NT2/D1 (cell line): ENCODE data around the gene ODAPH.

ENCODE experiments used
- DNase-seq: peaks from one replicate; pipeline ENCODE4 v3.0.0-alpha.2; 2011; ENCODE audit warnings: low read depth, low spot score
- H3K27me3 ChIP-seq: 2 replicates; pipeline ENCODE4 v1.6.0; 2011; ENCODE audit warnings: mild to moderate bottlenecking; ENCODE audit not compliant: insufficient read length, insufficient read depth
- H3K36me3 ChIP-seq: 2 replicates; pipeline ENCODE4 v1.6.1; 2011; ENCODE audit warnings: mild to moderate bottlenecking, low read length, mixed read lengths; ENCODE audit not compliant: insufficient read depth, insufficient read length
- H3K4me1 ChIP-seq: 2 replicates; pipeline ENCODE4 v1.5.1; 2011; ENCODE audit not compliant: insufficient read depth, insufficient read length
- H3K4me3 ChIP-seq: 2 replicates; pipeline ENCODE4 v1.5.1; 2011; ENCODE audit warnings: low read depth; ENCODE audit not compliant: insufficient read length
- H3K9ac ChIP-seq: 2 replicates; pipeline ENCODE4 v1.6.0; 2011; ENCODE audit warnings: low read depth; ENCODE audit not compliant: insufficient read length
- H3K9me3 ChIP-seq: 2 replicates; pipeline ENCODE4 v1.5.1; 2011; ENCODE audit warnings: mild to moderate bottlenecking, low read length; ENCODE audit not compliant: insufficient read depth
- SUZ12 ChIP-seq: IDR thresholded peaks from 2 replicates; pipeline ENCODE4 v1.6.1; 2011; ENCODE audit not compliant: insufficient read length, insufficient read depth; ENCODE audit errors: extremely low read depth
- YY1 ChIP-seq: IDR thresholded peaks from 2 replicates; pipeline ENCODE4 v1.6.1; 2011; ENCODE audit not compliant: insufficient read length, insufficient read depth
- ZNF274 ChIP-seq: IDR thresholded peaks from 2 replicates; pipeline ENCODE4 v1.6.1; 2011; ENCODE audit warnings: mild to moderate bottlenecking, low read depth, low read length

ODAPH gene

GRCh38 chr4:75593393-75593792 lies 37.5 kb downstream of the ODAPH start:
- Histone ChIP-seq H3K4me3 (no peak overlapping the region), H3K9me3 (no peaks in the 10 kb centered on the region), H3K9ac (no peak overlapping the region), H3K36me3 (no peaks in the 10 kb centered on the region), H3K4me1 (no peaks in the 10 kb centered on the region), H3K27me3 (no peaks in the 10 kb centered on the region)
- TF ChIP-seq SUZ12 (no peak), ZNF274 (no peak), YY1 (no peak)
- no peak for DNase-seq

- H3K27me3 ChIP-seq: no peaks in the 10 kb centered on the region
- H3K4me3 ChIP-seq: no peak overlapping the region
- no peak for DNase-seq
- H3K36me3 ChIP-seq: no peaks in the 10 kb centered on the region
- TF ChIP-seq ZNF274 (no peak), SUZ12 (no peak), YY1 (no peak)
- H3K9ac ChIP-seq: no peak overlapping the region
- no peaks in the 10 kb centered on the region for H3K4me1 ChIP-seq
- H3K9me3 ChIP-seq: no peaks in the 10 kb centered on the region
These were observed 40.2 kb downstream of the ODAPH start for GRCh38 chr4:75596061-75596460.

GRCh38 chr4:75598390-75598789 lies 42.5 kb downstream of the ODAPH start:
- no peak for TF ChIP-seq ZNF274
- no peak for TF ChIP-seq SUZ12
- Histone ChIP-seq H3K4me1 (no peaks in the 10 kb centered on the region), H3K4me3 (no peak overlapping the region), H3K9ac (no peak overlapping the region), H3K9me3 (no peaks in the 10 kb centered on the region), H3K27me3 (no peaks in the 10 kb centered on the region), H3K36me3 (no peaks in the 10 kb centered on the region)
- no peak for DNase-seq

DNA sequence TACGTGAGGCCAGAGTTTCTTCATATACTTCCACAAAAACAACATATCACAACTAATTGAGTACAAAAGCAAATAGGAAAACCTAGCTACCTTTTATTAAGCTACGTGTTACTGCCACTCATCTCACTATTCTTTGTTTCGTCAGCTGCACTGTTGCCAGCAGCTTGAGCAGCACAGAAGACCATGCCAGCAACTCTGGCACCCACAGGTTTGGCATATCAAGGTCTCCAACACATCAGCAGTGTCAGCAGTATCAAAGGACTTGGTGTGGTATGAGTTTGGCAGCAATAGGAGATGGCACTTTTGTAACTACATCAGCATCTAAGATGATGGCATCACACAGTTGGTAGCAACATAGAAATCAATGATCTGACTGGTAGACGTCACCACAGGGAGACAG lies 43.8 kb downstream of the ODAPH start:
- TF ChIP-seq ZNF274 (no peak), SUZ12 (no peak), YY1 (no peak)

DNA sequence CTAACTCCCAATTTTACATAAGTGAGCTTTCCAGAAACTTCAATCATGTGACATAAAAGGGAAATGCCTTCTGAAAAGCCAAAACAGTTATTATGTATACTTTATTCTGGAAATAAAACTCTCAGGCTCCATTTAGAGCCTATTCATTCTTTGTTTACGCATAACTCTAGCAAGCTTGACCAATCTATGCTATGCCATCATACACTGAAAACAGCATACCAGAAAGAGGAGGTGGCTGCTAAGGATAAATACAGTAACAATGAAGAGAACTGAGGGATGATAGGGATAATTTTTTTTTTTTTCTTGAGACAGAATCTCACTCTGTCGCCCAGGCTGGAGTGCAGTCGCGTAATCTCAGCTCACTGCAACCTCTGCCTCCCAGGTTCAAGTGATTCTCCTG lies 50.1 kb downstream of the ODAPH start:
- H3K9me3 ChIP-seq: no peaks in the 10 kb centered on the region
- DNase-seq: no peak
- H3K27me3 ChIP-seq: no peaks in the 10 kb centered on the region
- no peaks in the 10 kb centered on the region for H3K36me3 ChIP-seq
- TF ChIP-seq ZNF274 (no peak), YY1 (no peak), SUZ12 (no peak)
- H3K4me3 ChIP-seq: no peak overlapping the region
- H3K4me1 ChIP-seq: no peaks in the 10 kb centered on the region
- H3K9ac ChIP-seq: no peak overlapping the region

More for the DNA sequence above, 43.8 kb downstream of the ODAPH start:
- Histone ChIP-seq H3K27me3 (no peaks in the 10 kb centered on the region), H3K36me3 (no peaks in the 10 kb centered on the region), H3K4me3 (no peak overlapping the region), H3K9me3 (no peaks in the 10 kb centered on the region), H3K9ac (no peak overlapping the region), H3K4me1 (no peaks in the 10 kb centered on the region)
- no peak for DNase-seq

DNA sequence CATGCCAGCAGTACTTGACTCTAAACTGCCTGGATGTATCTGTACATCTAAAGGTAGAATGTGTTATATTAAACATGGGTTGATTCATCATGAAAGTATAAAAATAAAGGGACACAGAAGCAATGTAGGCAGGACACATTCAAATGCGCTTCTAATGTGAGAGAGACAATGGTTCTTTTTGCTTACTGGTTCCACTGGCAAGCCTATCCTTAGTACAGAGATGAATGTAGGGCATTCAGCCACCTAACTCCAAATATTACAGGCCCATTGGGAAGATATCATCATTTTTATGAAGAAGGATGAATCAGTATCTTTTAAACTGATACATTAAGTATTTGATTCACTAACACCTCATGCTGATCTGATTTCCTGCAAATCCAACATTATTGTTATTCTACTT lies 56.4 kb downstream of the ODAPH start:
- no peak for DNase-seq
- Histone ChIP-seq H3K36me3 (no peaks in the 10 kb centered on the region), H3K9ac (no peak overlapping the region), H3K27me3 (no peaks in the 10 kb centered on the region), H3K9me3 (no peaks in the 10 kb centered on the region), H3K4me3 (no peak overlapping the region), H3K4me1 (no peaks in the 10 kb centered on the region)
- no peak for TF ChIP-seq SUZ12
- TF ChIP-seq ZNF274: no peak
- no peak for TF ChIP-seq YY1
